HepG2 (cell line): ENCODE measurements around the gene BPGM.

ENCODE experiments used
- MED1 ChIP-seq: sonication (generic); formaldehyde crosslinking; IDR thresholded peaks from 2 replicates; pipeline ENCODE4 v1.4.0; 2020; ENCODE audit warnings: missing genetic modification reagents
- POLR2A ChIP-seq, 2 experiments: IDR thresholded peaks; 2 replicates each; pipeline ENCODE4 v1.6.1; 2011; ENCODE audit warnings: low read depth in 2 of 2, low read length in 2 of 2, mild to moderate bottlenecking in 1 of 2, moderate library complexity in 1 of 2; ENCODE audit not compliant: insufficient read depth in 1 of 2
- POLR2AphosphoS5 ChIP-seq: IDR thresholded peaks from 2 replicates; pipeline ENCODE4 v1.6.1; 2012; ENCODE audit warnings: low read depth, low read length
- SMC3 ChIP-seq: IDR thresholded peaks from 2 replicates; pipeline ENCODE4 v1.6.1; 2011; ENCODE audit warnings: low read length, improper control_type of control experiment
- TCF12 ChIP-seq, 2 experiments: fragments of 450-650 bp in 1 of 2; sonication (generic) in 1 of 2; formaldehyde crosslinking in 1 of 2; IDR thresholded peaks; 2 replicates each; pipeline versions ENCODE4 v1.6.1 to v1.8.0; 2017 to 2022; ENCODE audit warnings: antibody characterized with exemption in 1 of 2, mild to moderate bottlenecking in 1 of 2, missing genetic modification reagents in 1 of 2, moderate library complexity in 1 of 2
- TP53 ChIP-seq: sonication (generic); formaldehyde crosslinking; conservative IDR thresholded peaks from 2 replicates; pipeline ENCODE4 v1.4.0; 2020; ENCODE audit warnings: missing genetic modification reagents
- TF ChIP-seq, protein P1 (sequence below): sonication (generic); formaldehyde crosslinking; IDR thresholded peaks from 2 replicates; pipeline ENCODE4 v1.5.0; 2020; ENCODE audit warnings: mild to moderate bottlenecking, missing genetic modification reagents, moderate library complexity

DNA sequence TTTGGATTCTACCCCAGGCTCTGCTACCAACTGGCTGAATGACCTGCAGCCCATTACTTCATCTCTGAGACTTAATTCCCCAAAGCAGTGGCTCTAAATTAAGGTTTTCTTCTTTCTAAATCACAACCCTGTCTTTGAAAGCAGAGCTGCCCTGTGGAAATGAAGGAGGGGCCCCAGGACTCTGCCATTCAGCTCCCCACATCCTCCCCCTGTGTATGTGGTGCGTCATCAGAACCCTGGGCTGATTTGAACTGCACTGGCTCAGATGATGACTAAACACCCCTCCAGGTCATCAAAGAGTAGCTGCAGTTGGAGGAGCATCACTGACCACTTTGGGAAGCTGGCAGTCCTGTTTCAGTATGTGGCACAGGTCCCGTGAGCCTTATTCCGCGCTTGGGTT lies 46.6 kb downstream of the BPGM start:
- TF ChIP-seq SMC3: no peak
- TF ChIP-seq TP53: no peak
- TF ChIP-seq POLR2A (IDR thresholded peaks at IDR 0.05; ENCODE audit: insufficient read depth in 1 of 2, low read depth in 2 of 2, low read length in 2 of 2): no peak
- TF ChIP-seq POLR2AphosphoS5: no peak
- TF ChIP-seq, protein P1, sequence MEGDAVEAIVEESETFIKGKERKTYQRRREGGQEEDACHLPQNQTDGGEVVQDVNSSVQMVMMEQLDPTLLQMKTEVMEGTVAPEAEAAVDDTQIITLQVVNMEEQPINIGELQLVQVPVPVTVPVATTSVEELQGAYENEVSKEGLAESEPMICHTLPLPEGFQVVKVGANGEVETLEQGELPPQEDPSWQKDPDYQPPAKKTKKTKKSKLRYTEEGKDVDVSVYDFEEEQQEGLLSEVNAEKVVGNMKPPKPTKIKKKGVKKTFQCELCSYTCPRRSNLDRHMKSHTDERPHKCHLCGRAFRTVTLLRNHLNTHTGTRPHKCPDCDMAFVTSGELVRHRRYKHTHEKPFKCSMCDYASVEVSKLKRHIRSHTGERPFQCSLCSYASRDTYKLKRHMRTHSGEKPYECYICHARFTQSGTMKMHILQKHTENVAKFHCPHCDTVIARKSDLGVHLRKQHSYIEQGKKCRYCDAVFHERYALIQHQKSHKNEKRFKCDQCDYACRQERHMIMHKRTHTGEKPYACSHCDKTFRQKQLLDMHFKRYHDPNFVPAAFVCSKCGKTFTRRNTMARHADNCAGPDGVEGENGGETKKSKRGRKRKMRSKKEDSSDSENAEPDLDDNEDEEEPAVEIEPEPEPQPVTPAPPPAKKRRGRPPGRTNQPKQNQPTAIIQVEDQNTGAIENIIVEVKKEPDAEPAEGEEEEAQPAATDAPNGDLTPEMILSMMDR (CRISPR knock-in tag): no peak
- no peak for TF ChIP-seq TCF12 (IDR thresholded peaks at IDR 0.05)
- no peak for TF ChIP-seq TCF12 (CRISPR knock-in tag; IDR thresholded peaks at IDR 0.05)
- TF ChIP-seq MED1: no peak
